ENCODE data around the gene P2RX5.

DNA sequence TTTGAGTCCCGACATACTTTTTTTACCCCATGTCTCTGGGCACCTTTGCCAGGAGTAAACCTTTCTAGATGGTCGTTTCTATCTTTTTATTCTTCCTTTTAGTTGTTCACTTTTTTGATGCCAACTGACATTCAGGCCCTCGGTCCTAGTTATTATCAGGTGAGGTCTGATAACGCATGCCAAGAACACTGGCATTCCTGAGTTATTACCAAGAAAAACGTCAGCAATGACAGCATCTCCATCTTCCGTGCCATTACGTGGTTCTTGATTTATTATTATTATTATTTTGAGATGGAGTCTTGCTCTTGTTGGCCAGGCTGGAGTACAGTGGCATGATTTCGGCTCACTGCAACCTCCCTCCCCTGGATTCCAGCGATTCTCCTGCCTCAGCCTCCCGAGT lies 49.1 kb upstream of the P2RX5 start:
- TF ChIP-seq CTCF (IDR thresholded peaks at IDR 0.05 in 8 of 11, conservative IDR thresholded peaks at IDR 0.05 in 3 of 11): no peak
- TF ChIP-seq POLR2AphosphoS5 (IDR thresholded peaks at IDR 0.05): no peak

Measured in spleen (tissue), 7 donors.